WTC11 (cell line): ENCODE results near the gene FAM167B. TPM values are rescaled to one million over a fixed set of nuclear protein-coding genes. Genes with fewer than 3 reads are reported as not detected.

Source experiments
- AFF4 ChIP-seq: sonication (generic); formaldehyde crosslinking; IDR thresholded peaks from 2 replicates; pipeline ENCODE4 v1.8.1; 2023; ENCODE audit warnings: mild to moderate bottlenecking, missing genetic modification reagents, borderline replicate concordance
- CREM ChIP-seq: sonication (generic); formaldehyde crosslinking; IDR thresholded peaks from 2 replicates; pipeline ENCODE4 v1.8.1; 2022; ENCODE audit warnings: mild to moderate bottlenecking, missing genetic modification reagents, moderate library complexity
- CTCF ChIP-seq: fragments of 200-600 bp; IDR thresholded peaks from 2 replicates; pipeline ENCODE4 v1.8.0; 2022; ENCODE audit warnings: antibody characterized with exemption
- E2F5 ChIP-seq: sonication (generic); formaldehyde crosslinking; IDR thresholded peaks from 2 replicates; pipeline ENCODE4 v1.8.1; 2022; ENCODE audit warnings: mild to moderate bottlenecking, moderate library complexity, missing genetic modification reagents
- ESRRA ChIP-seq: sonication (generic); formaldehyde crosslinking; IDR thresholded peaks from 2 replicates; pipeline ENCODE4 v1.8.1; 2022; ENCODE audit warnings: mild to moderate bottlenecking, missing genetic modification reagents, borderline replicate concordance
- ETV6 ChIP-seq: sonication (generic); formaldehyde crosslinking; IDR thresholded peaks from 2 replicates; pipeline ENCODE4 v1.8.1; 2022; ENCODE audit warnings: mild to moderate bottlenecking, missing genetic modification reagents
- FOXK1 ChIP-seq: sonication (generic); formaldehyde crosslinking; IDR thresholded peaks from 2 replicates; pipeline ENCODE4 v1.8.0; 2022; ENCODE audit warnings: mild to moderate bottlenecking, moderate library complexity, missing genetic modification reagents
- GABPB1 ChIP-seq: sonication (generic); formaldehyde crosslinking; IDR thresholded peaks from 2 replicates; pipeline ENCODE4 v1.8.1; 2023; ENCODE audit warnings: mild to moderate bottlenecking, missing genetic modification reagents
- GRHL2 ChIP-seq: fragments of 250-450 bp; sonication (Bioruptor Pico); IDR thresholded peaks from 2 replicates; pipeline ENCODE4 v1.8.0; 2022; ENCODE audit warnings: mild to moderate bottlenecking, moderate library complexity; ENCODE audit not compliant: insufficient replicate concordance, severe bottlenecking
- GTF2I ChIP-seq: fragments of 250-450 bp; sonication (Bioruptor Pico); conservative IDR thresholded peaks from 2 replicates; pipeline ENCODE4 v1.4.0; 2021; ENCODE audit warnings: mild to moderate bottlenecking
- IRF2 ChIP-seq: sonication (generic); formaldehyde crosslinking; IDR thresholded peaks from 2 replicates; pipeline ENCODE4 v1.8.0; 2022; ENCODE audit warnings: low read depth, missing genetic modification reagents, borderline replicate concordance
- MAX ChIP-seq: sonication (generic); formaldehyde crosslinking; IDR thresholded peaks from 2 replicates; pipeline ENCODE4 v1.8.0; 2022; ENCODE audit warnings: mild to moderate bottlenecking, missing genetic modification reagents
- MXD4 ChIP-seq: fragments of 250-450 bp; sonication (Bioruptor Pico); IDR thresholded peaks from 2 replicates; pipeline ENCODE4 v1.8.0; 2021; ENCODE audit warnings: mild to moderate bottlenecking, moderate library complexity, borderline replicate concordance
- MYBL2 ChIP-seq: sonication (generic); formaldehyde crosslinking; IDR thresholded peaks from 2 replicates; pipeline ENCODE4 v1.8.1; 2023; ENCODE audit warnings: mild to moderate bottlenecking, moderate library complexity, missing genetic modification reagents
- NR2C2 ChIP-seq: sonication (generic); formaldehyde crosslinking; IDR thresholded peaks from 2 replicates; pipeline ENCODE4 v1.8.0; 2022; ENCODE audit warnings: mild to moderate bottlenecking, missing genetic modification reagents
- NR3C1 ChIP-seq: sonication (generic); formaldehyde crosslinking; conservative IDR thresholded peaks from 2 replicates; pipeline ENCODE4 v1.8.1; 2023; ENCODE audit warnings: low read depth, mild to moderate bottlenecking, missing genetic modification reagents
- RORB ChIP-seq: fragments of 250-450 bp; sonication (Bioruptor Pico); IDR thresholded peaks from 2 replicates; pipeline ENCODE4 v1.9.0; 2021; ENCODE audit warnings: mild to moderate bottlenecking
- TCF7 ChIP-seq: sonication (generic); formaldehyde crosslinking; IDR thresholded peaks from 2 replicates; pipeline ENCODE4 v1.8.0; 2022; ENCODE audit warnings: mild to moderate bottlenecking, low read depth, missing genetic modification reagents, moderate library complexity
- ZNF138 ChIP-seq: sonication (generic); formaldehyde crosslinking; conservative IDR thresholded peaks from 2 replicates; pipeline ENCODE4 v1.8.1; 2022; ENCODE audit warnings: mild to moderate bottlenecking, moderate library complexity, missing genetic modification reagents
- ZNF416 ChIP-seq: fragments of 250-450 bp; sonication (Bioruptor Pico); IDR thresholded peaks from 2 replicates; pipeline ENCODE4 v1.9.0; 2021; ENCODE audit warnings: mild to moderate bottlenecking, inconsistent platforms
- total RNA-seq: library from RNA; stranded (reverse); gene quantifications from 3 replicates; pipeline ENCODE4 v1.2.3, GENCODE V29; 2021
- TF ChIP-seq, protein P1 (sequence below): sonication (generic); formaldehyde crosslinking; IDR thresholded peaks from 2 replicates; pipeline ENCODE4 v1.8.0; 2022; ENCODE audit warnings: mild to moderate bottlenecking, missing genetic modification reagents
- TF ChIP-seq, protein P2 (sequence below): sonication (generic); formaldehyde crosslinking; IDR thresholded peaks from 2 replicates; pipeline ENCODE4 v1.8.0; 2022; ENCODE audit warnings: mild to moderate bottlenecking, missing genetic modification reagents
- TF ChIP-seq, protein P3 (sequence below): fragments of 250-450 bp; sonication (Bioruptor Pico); conservative IDR thresholded peaks from 2 replicates; pipeline ENCODE4 v1.9.0; 2021; ENCODE audit warnings: mild to moderate bottlenecking

Gene FAM167B
- total RNA-seq, 1 experiment from 2014 or later = 5.4 TPM

- TF ChIP-seq, protein P1, sequence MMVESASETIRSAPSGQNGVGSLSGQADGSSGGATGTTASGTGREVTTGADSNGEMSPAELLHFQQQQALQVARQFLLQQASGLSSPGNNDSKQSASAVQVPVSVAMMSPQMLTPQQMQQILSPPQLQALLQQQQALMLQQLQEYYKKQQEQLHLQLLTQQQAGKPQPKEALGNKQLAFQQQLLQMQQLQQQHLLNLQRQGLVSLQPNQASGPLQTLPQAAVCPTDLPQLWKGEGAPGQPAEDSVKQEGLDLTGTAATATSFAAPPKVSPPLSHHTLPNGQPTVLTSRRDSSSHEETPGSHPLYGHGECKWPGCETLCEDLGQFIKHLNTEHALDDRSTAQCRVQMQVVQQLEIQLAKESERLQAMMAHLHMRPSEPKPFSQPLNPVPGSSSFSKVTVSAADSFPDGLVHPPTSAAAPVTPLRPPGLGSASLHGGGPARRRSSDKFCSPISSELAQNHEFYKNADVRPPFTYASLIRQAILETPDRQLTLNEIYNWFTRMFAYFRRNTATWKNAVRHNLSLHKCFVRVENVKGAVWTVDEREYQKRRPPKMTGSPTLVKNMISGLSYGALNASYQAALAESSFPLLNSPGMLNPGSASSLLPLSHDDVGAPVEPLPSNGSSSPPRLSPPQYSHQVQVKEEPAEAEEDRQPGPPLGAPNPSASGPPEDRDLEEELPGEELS (CRISPR knock-in tag) = peak; percentile 31; the same call in 1 of the 2 replicates
- no peak for TF ChIP-seq GRHL2 (CRISPR knock-in tag)
- peak; percentile 29; the same call in 1 of the 2 replicates for TF ChIP-seq ETV6 (CRISPR knock-in tag)
- peak; percentile 41; the same call in 1 of the 2 replicates for TF ChIP-seq FOXK1 (CRISPR knock-in tag)
- TF ChIP-seq IRF2 = no peak
- TF ChIP-seq CTCF = no peak
- TF ChIP-seq, protein P2, sequence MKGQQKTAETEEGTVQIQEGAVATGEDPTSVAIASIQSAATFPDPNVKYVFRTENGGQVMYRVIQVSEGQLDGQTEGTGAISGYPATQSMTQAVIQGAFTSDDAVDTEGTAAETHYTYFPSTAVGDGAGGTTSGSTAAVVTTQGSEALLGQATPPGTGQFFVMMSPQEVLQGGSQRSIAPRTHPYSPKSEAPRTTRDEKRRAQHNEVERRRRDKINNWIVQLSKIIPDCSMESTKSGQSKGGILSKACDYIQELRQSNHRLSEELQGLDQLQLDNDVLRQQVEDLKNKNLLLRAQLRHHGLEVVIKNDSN = no peak; the same call in 1 of the 2 replicates
- TF ChIP-seq MYBL2 = no peak
- TF ChIP-seq AFF4 (CRISPR knock-in tag) = no peak
- TF ChIP-seq, protein P3, sequence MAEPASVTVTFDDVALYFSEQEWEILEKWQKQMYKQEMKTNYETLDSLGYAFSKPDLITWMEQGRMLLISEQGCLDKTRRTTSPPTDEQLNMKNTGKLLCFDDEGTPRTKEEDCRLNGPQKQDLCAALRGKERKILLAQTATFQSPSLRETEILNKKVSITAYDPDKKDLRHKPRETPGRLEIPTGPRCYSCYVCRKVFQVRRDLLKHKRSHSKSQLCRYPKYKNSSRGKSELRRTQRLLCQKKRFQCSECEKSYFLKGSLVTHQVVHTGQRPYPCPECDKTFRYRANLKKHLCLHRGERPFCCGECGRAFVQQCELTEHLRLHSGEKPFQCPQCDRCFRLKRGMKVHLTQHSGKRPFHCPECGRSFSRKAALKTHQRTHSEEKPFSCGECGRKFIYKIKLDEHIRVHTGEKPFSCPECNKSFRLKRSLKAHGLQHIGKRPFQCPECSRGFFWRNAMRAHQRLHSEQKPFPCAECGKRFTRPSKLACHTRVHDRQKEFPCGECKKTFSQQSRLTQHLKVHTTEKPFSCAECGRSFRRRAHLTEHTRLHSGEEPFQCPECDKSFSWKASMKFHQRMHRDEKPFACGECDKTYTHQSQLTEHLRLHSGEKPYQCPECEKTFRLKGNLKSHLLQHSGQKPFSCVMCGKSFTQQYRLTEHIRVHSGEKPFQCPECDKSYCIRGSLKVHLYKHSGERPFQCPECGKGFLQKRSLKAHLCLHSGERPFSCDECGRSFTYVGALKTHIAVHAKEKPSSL (CRISPR knock-in tag) = no peak
- no peak for TF ChIP-seq RORB (CRISPR knock-in tag)
- peak; percentile 51 for TF ChIP-seq NR2C2
- TF ChIP-seq E2F5 = no peak
- peak; percentile 70; the same call in 1 of the 2 replicates for TF ChIP-seq GABPB1 (CRISPR knock-in tag)
- TF ChIP-seq CREM (CRISPR knock-in tag) = 0 out of 2 replicates have a peak, but pooled peaks have one; percentile 44
- TF ChIP-seq TCF7 = no peak
- no peak for TF ChIP-seq MXD4
- TF ChIP-seq ESRRA (CRISPR knock-in tag) = 0 out of 2 replicates have a peak, but pooled peaks have one; percentile 26
- no peak for TF ChIP-seq ZNF138 (CRISPR knock-in tag)
- TF ChIP-seq NR3C1 (CRISPR knock-in tag) = no peak
- no peak for TF ChIP-seq ZNF416 (CRISPR knock-in tag)
- TF ChIP-seq GTF2I (CRISPR knock-in tag) = no peak
- TF ChIP-seq MAX (CRISPR knock-in tag) = peak; percentile 66; the same call in 1 of the 2 replicates
Observed at GRCh38 chr1:32221980-32222755, 24.9 kb upstream of the FAM167B start, which contains the start of the genes EIF3I and TMEM234 (continued).
